GM12872 (cell line): Measurements from ENCODE around the gene DAGLA.
A peak's percentile ranks its signal among the peaks of the same experiment; 100 is the strongest.

Source experiments
- TF ChIP-seq, protein P1 (sequence below): IDR thresholded peaks from 3 replicates; pipeline ENCODE4 v1.5.1; 2011; ENCODE audit warnings: low read depth, mild to moderate bottlenecking, low read length, moderate library complexity; ENCODE audit not compliant: insufficient read depth

DAGLA gene, protein sequence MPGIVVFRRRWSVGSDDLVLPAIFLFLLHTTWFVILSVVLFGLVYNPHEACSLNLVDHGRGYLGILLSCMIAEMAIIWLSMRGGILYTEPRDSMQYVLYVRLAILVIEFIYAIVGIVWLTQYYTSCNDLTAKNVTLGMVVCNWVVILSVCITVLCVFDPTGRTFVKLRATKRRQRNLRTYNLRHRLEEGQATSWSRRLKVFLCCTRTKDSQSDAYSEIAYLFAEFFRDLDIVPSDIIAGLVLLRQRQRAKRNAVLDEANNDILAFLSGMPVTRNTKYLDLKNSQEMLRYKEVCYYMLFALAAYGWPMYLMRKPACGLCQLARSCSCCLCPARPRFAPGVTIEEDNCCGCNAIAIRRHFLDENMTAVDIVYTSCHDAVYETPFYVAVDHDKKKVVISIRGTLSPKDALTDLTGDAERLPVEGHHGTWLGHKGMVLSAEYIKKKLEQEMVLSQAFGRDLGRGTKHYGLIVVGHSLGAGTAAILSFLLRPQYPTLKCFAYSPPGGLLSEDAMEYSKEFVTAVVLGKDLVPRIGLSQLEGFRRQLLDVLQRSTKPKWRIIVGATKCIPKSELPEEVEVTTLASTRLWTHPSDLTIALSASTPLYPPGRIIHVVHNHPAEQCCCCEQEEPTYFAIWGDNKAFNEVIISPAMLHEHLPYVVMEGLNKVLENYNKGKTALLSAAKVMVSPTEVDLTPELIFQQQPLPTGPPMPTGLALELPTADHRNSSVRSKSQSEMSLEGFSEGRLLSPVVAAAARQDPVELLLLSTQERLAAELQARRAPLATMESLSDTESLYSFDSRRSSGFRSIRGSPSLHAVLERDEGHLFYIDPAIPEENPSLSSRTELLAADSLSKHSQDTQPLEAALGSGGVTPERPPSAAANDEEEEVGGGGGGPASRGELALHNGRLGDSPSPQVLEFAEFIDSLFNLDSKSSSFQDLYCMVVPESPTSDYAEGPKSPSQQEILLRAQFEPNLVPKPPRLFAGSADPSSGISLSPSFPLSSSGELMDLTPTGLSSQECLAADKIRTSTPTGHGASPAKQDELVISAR

DNA sequence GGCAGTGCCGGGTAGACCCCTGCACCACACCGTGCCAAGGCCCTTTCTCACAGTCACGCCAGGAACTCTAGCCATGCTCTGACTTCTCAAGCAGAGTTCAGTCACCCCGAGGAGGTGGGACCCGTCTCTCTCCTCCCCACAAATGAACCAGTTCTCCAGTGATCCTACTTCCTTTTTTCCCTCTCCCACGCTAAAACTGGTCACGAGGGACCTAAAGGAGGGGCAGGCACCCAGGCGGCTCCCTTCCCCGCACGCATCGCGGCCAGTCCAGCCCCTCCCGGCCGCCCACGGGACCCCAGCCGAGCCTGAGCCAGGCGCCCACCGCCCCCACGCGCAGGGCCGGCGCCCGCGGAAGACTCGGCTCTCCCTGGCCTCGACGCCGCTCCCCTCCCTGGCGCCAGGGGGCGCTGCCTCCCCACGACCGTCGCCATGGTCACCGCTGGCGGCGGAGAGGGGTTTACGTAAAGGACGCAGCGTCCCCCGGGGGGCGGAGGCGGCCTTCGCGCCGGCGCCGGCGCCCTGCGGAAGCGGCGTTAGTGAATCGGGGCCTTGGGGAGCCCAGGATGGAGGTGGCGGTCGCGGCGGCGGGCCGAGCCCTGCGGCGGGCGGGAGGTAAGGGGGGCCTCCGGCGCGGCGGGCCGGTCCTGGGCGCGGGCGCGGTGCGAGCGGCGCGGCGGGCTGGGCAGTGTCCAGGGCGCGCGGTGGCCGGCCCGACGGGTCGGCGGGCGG, at the start of gene DAGLA:
Gene DAGLA (plus strand): TSS at position 499 of the 729 bp plus-strand sequence. CDS start 39,765 bp downstream, outside the sequence.
- TF ChIP-seq, protein P1, sequence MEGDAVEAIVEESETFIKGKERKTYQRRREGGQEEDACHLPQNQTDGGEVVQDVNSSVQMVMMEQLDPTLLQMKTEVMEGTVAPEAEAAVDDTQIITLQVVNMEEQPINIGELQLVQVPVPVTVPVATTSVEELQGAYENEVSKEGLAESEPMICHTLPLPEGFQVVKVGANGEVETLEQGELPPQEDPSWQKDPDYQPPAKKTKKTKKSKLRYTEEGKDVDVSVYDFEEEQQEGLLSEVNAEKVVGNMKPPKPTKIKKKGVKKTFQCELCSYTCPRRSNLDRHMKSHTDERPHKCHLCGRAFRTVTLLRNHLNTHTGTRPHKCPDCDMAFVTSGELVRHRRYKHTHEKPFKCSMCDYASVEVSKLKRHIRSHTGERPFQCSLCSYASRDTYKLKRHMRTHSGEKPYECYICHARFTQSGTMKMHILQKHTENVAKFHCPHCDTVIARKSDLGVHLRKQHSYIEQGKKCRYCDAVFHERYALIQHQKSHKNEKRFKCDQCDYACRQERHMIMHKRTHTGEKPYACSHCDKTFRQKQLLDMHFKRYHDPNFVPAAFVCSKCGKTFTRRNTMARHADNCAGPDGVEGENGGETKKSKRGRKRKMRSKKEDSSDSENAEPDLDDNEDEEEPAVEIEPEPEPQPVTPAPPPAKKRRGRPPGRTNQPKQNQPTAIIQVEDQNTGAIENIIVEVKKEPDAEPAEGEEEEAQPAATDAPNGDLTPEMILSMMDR: peak; percentile 71

DNA sequence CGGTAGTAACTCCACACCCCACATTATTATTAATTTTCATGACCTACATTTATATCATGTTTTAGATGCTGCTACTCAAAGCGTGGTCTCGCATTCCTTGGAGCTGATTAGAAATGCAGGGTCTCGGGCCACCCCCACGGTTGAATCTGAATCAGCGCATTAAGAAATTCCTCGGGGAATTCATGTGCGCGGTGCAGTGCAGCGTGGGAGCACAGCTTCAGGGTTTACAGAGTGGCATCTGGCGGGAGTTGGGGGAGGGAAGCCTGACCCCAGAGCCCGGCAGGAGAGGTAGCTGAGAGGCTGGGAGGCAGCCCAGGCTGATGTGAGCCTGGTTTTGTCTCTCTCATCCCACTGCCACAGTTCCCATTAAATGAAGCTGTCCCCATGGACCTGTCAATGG, 48.1 kb upstream of the DAGLA start:
- TF ChIP-seq, protein P1: no peak

DNA sequence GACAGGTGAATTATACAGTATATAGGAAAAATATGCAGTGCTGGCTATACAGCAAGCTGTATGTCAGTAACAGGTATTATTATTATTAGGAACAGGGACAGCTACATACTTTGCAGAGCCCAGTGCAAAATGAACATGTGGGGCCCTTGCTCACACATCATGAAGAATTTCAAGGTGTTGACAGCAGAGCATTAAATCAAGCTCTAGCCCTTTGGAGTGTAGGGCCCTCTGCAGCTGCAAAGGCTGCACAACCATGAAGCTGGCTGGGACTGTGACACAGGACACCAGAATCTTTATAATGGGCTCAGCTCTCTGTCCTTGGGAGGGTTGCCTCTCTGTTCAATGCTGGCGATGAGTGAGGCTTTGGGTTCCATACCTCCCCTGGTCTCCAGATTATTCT, 44.9 kb upstream of the DAGLA start:
- TF ChIP-seq, protein P1: no peak

DNA sequence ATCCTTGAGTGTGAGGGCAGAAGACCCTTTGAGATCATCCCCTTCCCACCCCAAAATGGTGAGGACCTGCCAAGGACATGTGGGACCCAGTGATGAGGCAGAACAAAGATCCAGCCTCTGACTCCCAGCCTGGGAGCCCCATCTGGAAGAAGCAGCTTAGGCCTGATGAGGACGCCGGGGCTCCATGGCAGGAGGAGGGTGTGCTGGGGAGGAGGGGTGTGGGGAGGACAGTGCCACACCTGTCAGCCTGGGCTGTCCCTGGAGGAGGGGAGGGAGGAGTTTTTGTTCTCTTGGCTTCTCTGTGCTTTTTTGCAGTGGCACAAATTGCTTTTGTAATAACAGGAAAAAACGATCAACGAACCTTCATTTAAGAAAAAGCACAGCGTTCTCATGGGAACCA, 44.4 kb upstream of the DAGLA start:
- TF ChIP-seq, protein P1: no peak

DNA sequence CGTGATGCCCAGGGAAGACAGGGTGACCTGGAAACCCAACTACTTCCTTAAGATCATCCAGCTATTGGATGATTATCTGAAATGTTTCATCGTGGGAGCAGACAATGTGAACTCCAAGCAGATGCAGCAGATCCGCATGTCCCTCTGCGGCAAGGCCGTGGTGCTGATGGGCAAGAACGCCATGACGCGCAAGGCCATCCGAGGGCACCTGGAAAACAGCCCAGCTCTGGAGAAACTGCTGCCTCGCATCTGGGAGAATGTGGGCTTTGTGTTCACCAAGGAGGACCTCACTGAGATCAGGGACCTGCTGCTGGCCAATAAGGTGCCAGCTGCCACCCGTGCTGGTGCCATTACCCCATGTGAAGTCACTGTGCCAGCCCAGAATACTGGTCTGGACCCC, 43.5 kb upstream of the DAGLA start:
- TF ChIP-seq, protein P1: no peak

DNA sequence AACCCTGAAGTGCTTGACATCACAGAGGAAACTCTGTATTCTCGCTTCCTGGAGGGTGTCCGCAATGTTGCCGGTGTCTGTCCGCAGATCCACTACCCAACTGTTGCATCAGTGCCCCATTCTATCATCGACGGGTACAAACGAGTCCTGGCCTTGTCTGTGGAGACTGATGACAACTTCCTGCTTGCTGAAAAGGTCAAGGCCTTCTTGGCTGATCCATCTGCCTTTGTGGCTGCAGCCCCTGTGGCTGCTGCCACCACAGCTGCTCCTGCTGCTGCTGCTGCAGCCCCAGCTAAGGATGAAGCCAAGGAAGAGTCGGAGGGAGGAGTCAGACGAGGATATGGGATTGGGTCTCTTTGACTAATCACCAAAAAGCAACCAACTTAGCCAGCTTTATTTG, 42.9 kb upstream of the DAGLA start:
- TF ChIP-seq, protein P1: no peak
